GM18868 (cell line): ENCODE data around the gene HEMGN.

Experiments
- ATAC-seq: cut with Tn5 transposase; IDR thresholded peaks from one replicate; pipeline ENCODE4 v1.9.1; 2021; ENCODE audit warnings: mild to moderate bottlenecking, moderate library complexity; ENCODE audit not compliant: unreplicated experiment

HEMGN gene

DNA sequence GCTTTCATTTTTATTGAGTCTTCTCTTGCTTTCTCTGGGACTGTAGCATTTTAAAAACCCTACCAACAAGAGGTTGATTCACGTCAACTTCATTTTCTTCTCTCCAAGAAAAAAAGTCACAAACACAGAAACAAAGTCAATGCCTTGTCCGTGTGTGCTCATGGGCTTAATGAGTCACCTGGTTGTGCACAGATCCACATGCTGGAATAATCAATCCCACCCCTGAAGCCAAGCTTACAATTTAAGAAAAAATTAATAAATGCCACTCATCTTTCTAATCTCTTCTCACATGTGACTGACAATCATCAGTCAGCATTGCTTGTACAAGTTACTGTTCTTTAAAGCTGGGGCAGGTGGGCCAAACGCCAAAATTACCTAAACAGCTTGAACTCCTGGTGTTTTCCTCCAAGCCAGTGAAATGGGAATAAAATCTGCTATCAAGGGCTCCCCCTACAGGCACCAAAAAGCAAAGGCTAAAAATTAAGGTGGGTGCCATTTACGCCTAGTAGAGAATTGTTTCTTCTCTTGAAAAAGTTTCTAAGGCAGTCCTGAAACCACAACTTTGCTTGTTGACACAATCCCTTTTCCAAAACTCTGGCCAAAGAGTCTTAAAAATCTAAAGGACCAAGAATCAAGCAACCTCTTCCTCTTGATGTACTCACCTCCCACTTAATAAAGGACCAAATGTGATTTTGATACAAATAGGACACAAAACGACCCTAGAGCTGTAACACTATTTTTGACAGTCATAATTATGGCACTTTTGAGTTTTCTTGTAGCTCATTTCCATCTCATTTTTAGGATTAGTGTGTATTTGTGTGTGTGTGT is 37.0 kb downstream of the HEMGN start:
- no peak for ATAC-seq

DNA sequence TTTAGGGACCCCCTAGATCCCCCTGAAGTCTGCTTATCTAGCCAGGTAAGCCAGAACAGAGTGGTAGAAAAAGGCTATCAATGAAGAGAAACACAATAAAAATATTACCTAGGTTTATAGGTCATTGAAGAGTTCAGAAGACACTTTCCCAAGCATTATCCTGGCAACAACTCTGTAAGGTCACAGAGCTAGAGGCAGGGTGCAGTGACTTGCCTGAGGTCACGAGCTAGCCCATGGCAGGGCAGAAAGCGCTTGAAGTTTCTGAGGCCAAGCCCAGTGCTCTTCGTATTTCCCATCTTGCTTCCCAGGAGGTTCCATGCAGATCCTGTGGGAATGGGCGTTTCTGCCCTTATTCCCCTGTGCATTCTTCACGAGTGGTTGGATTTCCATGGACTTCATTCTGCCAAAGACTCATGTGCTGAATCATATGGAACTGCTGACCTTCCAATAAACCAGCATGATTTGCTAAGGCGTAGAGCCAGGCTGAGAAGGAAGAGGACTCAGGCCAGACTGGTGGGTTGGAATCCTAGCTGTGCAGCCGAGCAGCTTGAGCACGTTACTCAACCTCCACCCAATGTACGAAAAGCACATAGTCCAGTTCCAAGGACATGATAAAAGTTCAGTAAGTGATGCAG is 37.8 kb downstream of the HEMGN start:
- no peak for ATAC-seq

DNA sequence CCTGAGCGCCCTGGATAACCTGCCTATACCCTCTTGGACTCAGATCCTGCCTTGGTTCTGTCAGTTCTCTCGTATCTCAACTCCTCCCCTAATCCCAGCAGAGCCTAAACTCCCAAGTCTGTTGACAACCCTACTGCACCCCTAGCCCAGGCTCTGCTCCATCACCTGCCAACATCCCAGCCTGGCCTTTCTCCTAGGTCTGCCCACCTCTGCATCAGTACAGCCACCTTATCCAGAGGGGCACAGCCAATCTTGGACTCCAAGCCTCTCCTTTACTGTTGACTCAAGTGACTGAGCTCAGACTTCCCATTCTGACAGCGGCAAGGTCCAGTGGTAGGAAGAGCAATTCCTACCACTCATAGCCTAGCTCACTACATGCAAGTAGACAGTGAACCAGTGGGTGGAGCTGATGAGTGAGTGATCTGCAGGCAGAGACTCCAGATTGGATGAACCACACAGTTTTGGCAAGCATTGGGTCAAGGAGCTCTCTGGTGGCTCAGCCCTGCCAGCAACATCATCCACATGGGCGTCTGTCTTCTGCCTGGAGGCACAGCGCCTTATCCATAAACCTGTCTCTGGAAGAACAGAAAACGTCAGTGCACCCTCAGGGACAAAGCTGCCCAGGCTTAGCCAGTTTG is 42.2 kb downstream of the HEMGN start:
- no peak for ATAC-seq

DNA sequence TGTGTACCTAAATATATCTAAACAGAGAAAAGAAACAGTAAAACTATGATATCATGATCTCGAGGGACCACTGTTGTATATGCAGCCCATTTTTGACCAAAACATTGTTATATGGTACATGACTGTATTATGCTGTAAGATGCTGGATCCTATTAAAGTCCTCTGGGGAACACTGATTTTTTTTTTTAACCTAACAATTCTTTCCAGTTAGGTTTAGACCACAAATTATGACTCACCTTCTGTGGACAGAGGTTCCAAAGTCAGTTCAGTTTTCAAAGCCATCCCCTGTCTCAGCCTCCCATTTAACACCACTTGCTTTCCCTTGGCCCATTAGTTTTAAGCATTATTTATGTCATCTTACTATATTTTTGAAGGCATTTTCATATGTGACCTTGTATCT is 42.8 kb downstream of the HEMGN start:
- ATAC-seq = no peak

DNA sequence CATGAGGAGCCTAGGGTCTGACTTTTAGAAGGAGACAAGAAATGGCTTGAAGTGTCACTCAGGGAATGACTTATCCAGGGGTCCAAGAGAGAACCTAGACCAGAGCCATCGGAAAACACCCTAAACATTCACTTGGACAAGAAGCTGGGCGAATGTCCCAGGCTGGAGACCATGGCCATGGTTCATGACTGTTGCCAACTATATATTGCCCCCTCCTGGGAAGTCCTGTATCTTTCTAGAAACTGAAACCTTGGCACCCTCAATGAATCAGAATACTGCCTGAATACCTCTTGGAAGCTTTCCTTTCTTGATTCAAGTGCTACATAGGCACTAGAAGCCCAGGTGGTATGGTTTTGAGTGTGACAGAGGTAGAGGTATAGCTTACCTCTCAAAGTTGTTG is 45.6 kb downstream of the HEMGN start:
- ATAC-seq = no peak

DNA sequence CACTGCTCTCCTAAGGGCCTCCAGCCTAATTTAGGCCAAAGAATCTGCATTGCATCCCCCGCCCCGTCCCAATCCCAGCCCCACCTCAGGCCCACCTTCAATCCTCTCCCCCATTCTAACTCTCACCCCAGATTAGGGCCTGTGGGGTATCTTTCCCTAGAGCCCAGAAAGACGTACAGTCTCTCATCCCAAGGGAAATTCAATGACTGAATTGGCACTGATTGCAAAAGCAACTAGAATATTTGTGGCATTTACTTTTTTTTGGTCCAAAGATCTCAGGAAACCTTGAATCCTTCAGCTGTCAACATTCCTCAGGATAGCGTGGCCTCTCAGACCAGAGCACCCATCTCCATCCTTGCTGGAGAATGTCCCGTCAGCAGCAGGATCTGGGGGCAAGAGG is 46.2 kb downstream of the HEMGN start:
- ATAC-seq = no peak

DNA sequence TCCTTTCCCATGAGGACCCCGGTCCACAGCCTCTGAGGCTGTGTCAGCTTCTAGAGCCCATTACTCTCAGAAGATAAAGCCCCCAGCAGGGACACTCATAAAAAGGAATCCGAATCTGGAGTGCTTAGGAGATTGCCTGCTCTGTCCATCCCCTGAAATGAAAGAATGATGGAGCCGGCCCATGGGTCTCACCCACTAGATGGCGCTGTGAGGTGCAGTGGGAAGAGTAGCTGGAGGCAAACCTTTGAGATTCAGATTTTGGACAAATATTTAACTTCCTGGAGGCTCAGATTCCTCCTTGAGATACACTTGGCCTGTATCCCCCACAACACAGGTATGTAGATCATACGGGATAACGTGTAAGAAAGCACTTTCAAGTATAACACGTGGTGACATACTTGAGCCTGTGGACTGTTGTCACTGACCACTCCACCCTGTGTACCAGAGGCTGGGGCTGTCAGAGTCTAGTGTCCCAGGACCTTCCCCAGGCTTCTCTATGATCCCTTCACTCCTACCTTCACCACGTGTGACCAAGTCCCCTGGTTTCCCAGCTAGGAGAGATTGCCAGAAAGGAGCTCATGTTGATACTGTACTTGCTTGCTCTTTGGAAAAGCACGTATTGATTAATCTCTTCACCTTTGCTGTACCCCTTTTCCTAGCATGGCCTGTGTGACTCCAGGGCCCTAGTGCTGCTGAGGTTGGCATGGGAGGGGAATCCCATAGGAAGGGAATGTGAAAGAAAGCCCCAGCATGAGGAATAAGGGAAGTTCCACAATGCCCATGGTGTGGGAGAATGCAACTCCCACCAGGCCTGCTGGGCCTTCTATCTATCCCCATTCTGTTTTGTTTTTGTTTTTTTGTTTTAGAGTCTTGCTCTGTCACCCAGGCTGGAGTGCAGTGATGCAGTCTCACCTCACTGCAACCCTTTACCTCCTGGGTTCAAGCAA is 47.8 kb downstream of the HEMGN start:
- no peak for ATAC-seq

DNA sequence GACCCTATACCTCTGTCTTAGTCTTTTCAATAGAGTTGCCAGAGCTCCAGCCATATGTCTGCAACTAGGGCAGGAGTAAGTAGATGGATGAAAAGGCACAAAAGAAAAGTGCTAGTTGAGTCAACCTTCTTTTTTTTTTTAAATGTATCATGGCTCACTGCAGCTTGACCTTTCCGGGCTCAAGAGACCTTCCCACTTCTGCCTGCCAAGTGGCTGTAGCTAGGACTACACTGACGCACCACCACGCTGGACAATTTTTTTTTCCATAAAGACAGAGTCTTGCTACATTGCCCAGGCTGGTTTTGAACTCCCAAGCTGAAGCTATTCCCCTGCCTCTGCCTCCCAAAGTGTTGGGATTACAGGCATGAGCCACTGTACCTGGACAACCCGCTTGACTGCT is 57.6 kb downstream of the HEMGN start:
- ATAC-seq = no peak
